ENCODE data around the gene ZNF229. TPM values are rescaled to one million over a fixed set of nuclear protein-coding genes. Genes with fewer than 3 reads are reported as not detected.

ZNF229 gene
- total RNA-seq = 1 to 10 TPM; 5.5 to 8.0 TPM

GRCh38 chr19:44447916-44448674 lies at the start of gene ZNF229:
Gene ZNF229 (minus strand): TSS chr19:44448472. CDS start chr19:44442847, 5,625 bp downstream.

DNA sequence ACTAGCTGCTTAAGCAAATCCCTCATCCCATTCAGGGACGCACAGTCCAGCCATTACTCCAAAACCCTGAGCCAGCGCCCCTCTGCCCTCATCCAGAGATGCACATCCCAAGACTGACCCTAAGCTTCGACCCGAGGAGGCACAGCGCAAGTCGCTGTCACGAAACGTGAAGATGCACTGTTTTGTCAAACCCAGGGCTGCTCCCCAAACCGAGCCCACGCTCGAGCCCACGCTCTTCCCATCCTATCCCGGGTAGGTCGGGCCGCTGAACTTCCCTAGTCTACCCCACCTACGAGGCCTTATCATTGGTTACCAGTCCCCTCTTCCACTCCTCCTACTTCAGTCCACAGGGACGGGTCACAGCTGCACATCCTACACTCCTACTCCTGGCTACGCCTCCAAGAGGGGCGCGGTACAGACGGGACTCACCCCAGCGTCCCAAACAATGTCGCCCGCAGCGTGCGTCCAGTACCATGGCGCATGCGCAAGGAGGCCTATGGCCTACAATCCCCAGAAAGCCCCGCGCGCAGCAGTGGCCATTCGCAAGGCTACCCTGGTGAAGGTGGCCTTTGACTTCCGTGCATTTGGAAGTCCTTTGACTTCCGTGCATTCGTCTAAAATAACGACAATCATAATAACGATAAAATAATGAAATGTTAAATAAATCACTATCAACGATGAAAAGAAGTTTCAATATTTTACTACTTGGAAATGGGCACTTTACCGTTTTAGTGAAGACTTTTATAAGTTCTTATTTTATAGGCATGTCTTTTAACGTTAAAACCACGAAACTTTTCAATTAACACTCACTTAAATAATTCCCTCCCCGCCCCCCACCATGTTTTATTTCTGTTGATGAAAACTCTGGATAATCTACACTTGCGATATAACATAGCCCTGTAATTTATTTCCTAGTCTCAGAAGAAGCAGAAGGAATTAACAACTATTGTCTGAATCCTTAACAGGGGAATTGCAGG lies 46.8 kb downstream of the ZNF229 start, which contains the start of gene ZNF285:
ZNF285 (minus strand) TSS at position 470 of the 977 bp plus-strand sequence. CDS start 4,395 bp downstream, outside the sequence.

Other genes starting within 250 kb of the ZNF229 start
- 10 to 100 TPM; 14.5 to 16.3 TPM for gene ZNF227, start 235.9 kb downstream of the ZNF229 start, total RNA-seq
- gene ZNF233, start 188.6 kb downstream of the ZNF229 start, total RNA-seq = 1 to 10 TPM; 2.3 to 2.4 TPM
- 1 to 10 TPM; 4.7 to 6.9 TPM for gene ZNF235, start 143.4 kb downstream of the ZNF229 start, total RNA-seq
- gene ZNF112, start 91.8 kb downstream of the ZNF229 start, total RNA-seq = 1 to 10 TPM; 3.8 to 6.0 TPM
- 1 to 10 TPM; 1.3 to 1.7 TPM for gene ZNF285, start 46.9 kb downstream of the ZNF229 start, total RNA-seq
- gene ZNF180, start 52.0 kb upstream of the ZNF229 start, total RNA-seq = 1 to 10 TPM; 6.0 to 6.9 TPM
- gene CEACAM20, start 81.2 kb upstream of the ZNF229 start, total RNA-seq = not detected
- not detected for gene IGSF23, start 165.1 kb upstream of the ZNF229 start, total RNA-seq
- 10 to 100 TPM; 32.3 to 59.3 TPM for gene PVR, start 195.4 kb upstream of the ZNF229 start, total RNA-seq
- gene CEACAM19, start 223.0 kb upstream of the ZNF229 start, total RNA-seq = 1 to 10 TPM in 1 of 2 donors, under 1 TPM in 1; 0.33 to 1.4 TPM